Stimulated activated memory B cell treated with anti-CD40 and anti-IgM and Interleukin-4, amounts not matched to agents 10 μg/mL and 1 μg/mL and 100 μg/mL, for 72 hours (primary cell): Measurements from ENCODE around the gene MVP.
"Not testable (repeated sequence)": the region's sequence is repeated elsewhere in the genome, so short reads cannot be mapped to it uniquely, and the experiment has no call there.

ENCODE experiments used
- ATAC-seq: fragments of 150-1000 bp; cut with Tn5 transposase; 2 replicates; pipeline ENCODE4 v1.10.0; 2021
- H3K27ac Mint-ChIP-seq: one replicate; pipeline ENCODE4 v1.8.0; 2022; ENCODE audit warnings: mild to moderate bottlenecking, mixed read lengths
- H3K27me3 Mint-ChIP-seq: one replicate; pipeline ENCODE4 v1.8.0; 2022; ENCODE audit warnings: mixed read lengths
- H3K36me3 Mint-ChIP-seq: one replicate; pipeline ENCODE4 v1.8.0; 2022; ENCODE audit warnings: mixed read lengths
- H3K4me1 Mint-ChIP-seq: one replicate; pipeline ENCODE4 v1.8.0; 2022; ENCODE audit warnings: mixed read lengths
- H3K4me3 Mint-ChIP-seq: one replicate; pipeline ENCODE4 v1.8.0; 2022; ENCODE audit warnings: mild to moderate bottlenecking, moderate library complexity, mixed read lengths
- H3K9me3 Mint-ChIP-seq: one replicate; pipeline ENCODE4 v1.8.0; 2022; ENCODE audit warnings: mixed read lengths

The MVP gene

DNA sequence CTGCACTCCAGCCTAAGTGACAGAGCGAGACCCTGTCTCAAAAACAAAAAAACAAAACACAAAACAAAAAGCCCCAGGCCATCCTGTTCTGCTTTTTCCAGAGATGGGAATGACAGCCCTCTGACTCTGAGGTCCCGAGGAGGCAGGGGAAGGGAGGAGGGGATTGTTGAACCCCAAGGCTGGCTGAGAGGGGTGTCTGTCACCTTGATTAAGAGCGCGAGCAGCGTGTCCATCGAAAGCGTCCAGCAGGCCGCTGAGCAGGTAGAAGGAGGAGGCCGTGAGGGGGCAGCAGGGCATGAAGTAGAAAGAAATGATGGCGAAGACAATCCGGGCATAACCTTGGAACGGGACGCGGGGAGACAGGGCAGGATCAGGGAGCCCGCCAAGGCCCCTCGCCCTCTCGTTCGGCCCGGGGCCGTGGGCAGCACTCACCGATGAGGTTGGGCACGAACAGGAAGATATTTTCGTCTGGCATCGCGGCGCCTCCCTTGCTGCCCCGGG lies 42.2 kb downstream of the MVP start:
- peaks cover 12% of the 10 kb centered on the region for H3K27me3 Mint-ChIP-seq

DNA sequence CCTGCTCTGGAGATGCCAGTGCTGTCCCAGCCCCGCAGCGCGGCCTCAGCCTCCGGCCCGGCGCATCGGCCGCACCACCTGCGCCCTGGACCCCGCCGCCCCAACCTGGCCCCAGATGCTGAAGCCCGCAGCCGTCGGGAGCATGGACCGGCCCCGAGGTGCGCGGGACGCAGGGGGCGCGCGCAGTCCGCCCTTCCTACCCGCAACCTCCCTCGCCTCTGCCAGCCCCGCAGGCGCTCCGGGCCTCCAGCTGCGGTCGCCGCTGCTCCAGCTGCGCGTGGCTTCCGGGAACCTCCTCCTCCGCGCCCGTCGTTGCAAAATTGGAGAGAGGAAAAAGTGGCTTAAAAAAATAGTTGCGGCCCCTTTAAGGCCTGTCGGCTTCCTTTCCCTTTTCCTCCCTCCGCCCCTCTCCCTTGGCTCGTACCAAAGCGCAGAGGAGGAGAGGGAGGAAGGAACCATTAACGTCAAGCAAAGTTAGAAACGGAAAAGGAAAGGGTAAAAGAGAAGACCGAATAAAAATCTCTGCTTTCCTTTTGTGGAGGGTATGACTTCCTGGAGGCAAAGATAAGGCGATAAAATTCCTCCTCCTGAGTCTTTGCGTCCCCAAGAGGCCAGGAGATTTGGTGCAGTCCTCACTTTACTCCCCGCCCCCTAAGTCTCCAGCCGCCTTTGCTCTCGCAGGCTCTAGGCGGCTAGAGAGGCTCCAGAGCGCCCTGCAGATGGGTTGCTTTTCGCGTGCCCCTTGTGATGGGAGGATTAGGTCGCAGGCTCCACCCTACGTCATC lies 42.8 kb downstream of the MVP start, which contains the start of gene CDIPT:
Gene CDIPT (minus strand): TSS at position 343 of the 785 bp plus-strand sequence. CDS start 369 bp downstream, outside the sequence.
- Mint-ChIP-seq H3K4me3 (peak within 1 kb of the TSS; percentile 100), H3K27ac (peak within 1 kb of the TSS; percentile 96), H3K4me1 (peaks cover 30% of the 10 kb centered on the region), H3K9me3 (no peaks in the 10 kb centered on the region), H3K36me3 (peaks cover 24% of the 10 kb centered on the region), H3K27me3 (peaks cover 12% of the 10 kb centered on the region)
- ATAC-seq: peak; percentile 100

More for the DNA sequence above, 42.2 kb downstream of the MVP start:
- H3K9me3 Mint-ChIP-seq: no peaks in the 10 kb centered on the region
- H3K36me3 Mint-ChIP-seq: peaks cover 24% of the 10 kb centered on the region
- ATAC-seq: no peak
- peak overlapping the region; percentile 100 for H3K4me3 Mint-ChIP-seq
- H3K4me1 Mint-ChIP-seq: peaks cover 30% of the 10 kb centered on the region
- H3K27ac Mint-ChIP-seq: peak overlapping the region; percentile 96

DNA sequence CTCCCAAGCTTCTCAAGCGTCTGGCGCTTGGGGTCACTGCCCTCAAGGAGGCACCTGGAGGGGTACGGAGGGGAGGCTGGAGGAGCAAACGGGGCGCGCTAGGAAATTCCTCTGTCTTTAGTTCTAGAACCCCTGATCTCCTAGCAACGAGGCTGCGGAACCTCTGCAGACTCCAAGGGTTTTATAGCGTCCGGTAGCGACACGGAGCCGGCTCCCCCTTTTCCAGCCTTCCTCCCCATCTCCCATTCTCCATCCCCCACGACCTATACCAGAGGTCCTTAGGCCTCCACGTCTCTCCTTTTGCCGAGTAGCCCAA lies 43.4 kb downstream of the MVP start:
- Mint-ChIP-seq H3K4me3 (peak overlapping the region; percentile 100), H3K27ac (peak overlapping the region; percentile 96), H3K36me3 (peaks cover 18% of the 10 kb centered on the region), H3K4me1 (peaks cover 30% of the 10 kb centered on the region), H3K27me3 (peaks cover 12% of the 10 kb centered on the region), H3K9me3 (no peaks in the 10 kb centered on the region)
- ATAC-seq: no peak

DNA sequence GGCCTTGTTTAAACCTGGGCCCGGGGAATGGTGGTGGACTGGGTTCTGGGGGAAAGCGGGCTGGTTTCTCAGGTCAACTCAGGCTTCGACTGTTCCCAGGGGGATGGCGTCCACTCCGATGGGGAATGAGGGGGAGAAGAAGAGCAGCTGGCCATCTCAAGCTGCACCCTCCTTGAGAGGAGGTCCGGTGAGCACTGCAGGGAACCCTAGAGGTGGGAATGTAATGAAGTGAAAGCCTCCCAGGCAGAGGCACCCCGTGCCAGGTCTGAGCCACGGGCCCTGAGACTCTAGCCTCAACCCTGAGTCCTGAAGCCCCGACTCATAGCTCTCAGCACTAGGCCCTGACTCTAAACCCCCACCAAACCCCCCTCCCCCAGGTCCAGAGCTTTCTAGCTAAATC lies 43.9 kb downstream of the MVP start:
- no peak overlapping the region for H3K4me3 Mint-ChIP-seq
- peaks cover 30% of the 10 kb centered on the region for H3K4me1 Mint-ChIP-seq
- H3K36me3 Mint-ChIP-seq: peaks cover 12% of the 10 kb centered on the region
- peaks cover 12% of the 10 kb centered on the region for H3K27me3 Mint-ChIP-seq
- no peak for ATAC-seq
- H3K27ac Mint-ChIP-seq: no peak overlapping the region
- no peaks in the 10 kb centered on the region for H3K9me3 Mint-ChIP-seq

DNA sequence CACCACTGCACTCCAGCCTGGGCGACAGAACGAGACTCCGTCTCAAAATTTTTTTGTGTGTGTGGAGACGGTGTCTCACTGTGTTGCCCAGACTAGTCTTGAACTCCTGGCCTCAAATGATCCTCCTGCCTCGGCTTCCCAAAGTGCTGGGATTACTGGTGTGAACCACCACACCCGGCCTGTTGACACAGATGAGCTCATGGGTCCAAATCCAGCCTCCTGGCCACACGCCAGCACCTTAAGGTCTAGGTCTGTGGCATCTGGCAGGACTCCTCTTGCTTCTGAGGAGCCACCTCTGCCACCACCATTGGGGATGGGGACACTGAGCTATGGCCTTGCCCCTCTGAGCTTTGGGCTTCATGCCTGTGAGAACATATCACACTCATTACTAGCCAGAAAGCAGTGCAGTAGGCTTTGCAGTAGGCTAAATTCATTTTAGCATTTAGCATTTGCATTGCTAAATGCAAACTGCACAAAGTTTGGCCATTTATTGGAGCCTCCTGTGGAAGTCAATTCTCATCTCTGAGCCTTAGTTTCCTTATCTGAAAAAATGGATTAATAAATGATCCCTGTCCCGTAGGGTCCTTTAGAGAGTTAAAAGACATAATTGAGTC lies 48.2 kb downstream of the MVP start:
- ATAC-seq: no peak
- no peak overlapping the region for H3K27ac Mint-ChIP-seq
- H3K36me3 Mint-ChIP-seq: no peaks in the 10 kb centered on the region
- no peak overlapping the region for H3K4me3 Mint-ChIP-seq
- H3K27me3 Mint-ChIP-seq: peaks cover 12% of the 10 kb centered on the region
- H3K9me3 Mint-ChIP-seq: no peaks in the 10 kb centered on the region
- H3K4me1 Mint-ChIP-seq: peaks cover 3% of the 10 kb centered on the region

DNA sequence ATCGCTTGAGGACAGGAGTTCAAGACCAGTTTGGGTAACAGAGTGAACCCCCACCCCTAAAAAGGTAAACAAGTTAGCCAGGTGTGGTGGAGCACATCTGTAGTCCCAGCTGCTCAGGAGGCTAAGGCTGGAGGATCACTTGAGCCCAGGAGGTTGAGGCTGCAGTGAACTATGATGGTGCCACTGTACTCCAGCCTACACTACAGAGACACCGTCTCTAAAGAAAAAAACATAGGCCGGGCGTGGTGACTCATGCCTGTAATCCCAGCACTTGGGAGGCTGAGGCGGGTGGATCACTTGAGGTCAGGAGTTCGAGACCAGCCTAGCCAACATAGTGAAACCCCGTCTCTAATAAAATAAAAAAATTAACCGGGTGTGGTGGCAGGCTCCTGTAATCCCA lies 48.8 kb downstream of the MVP start:
- H3K9me3 Mint-ChIP-seq, ATAC-seq, H3K4me3 Mint-ChIP-seq, H3K36me3 Mint-ChIP-seq, H3K4me1 Mint-ChIP-seq, H3K27ac Mint-ChIP-seq: not testable (repeated sequence)
- H3K27me3 Mint-ChIP-seq: peaks cover 12% of the 10 kb centered on the region

DNA sequence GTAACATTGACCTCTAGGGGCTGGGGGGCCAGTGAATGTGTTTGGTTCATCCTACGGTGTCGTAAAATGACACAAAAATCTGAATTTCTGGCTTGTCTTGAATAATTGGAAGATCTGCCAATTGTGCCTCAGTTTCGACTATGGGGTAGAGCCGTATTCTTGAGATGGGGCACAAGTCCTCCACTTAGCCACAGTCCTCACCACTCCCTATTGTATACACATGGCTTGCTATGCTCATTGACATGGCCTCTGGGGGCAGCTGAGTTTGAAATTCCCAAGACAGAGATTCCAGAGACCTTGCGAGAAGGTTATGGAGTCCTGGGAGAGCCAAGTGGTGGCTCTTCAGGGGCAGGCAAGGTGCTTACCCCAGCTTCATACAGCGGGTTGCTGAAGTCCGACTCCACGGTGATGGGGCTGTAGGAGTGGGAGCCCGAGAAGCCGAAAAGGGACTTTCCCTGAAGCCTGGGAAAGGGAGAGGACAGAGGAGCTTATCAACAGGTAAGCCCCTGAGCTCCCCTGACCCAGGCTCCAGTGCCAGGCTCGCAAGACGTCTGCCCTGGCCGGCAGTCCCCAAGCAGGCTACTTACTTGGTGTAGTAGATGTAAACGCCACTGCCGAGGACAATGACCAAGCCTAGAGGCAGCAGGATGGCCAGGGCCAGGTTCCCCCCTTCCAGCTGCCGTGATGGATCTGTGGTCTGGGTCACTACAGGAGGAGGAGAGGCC lies 51.7 kb downstream of the MVP start:
- Mint-ChIP-seq H3K4me3 (no peak overlapping the region), H3K36me3 (no peaks in the 10 kb centered on the region), H3K27me3 (peaks cover 20% of the 10 kb centered on the region), H3K9me3 (no peaks in the 10 kb centered on the region), H3K4me1 (peaks cover 12% of the 10 kb centered on the region), H3K27ac (no peak overlapping the region)
- no peak for ATAC-seq

DNA sequence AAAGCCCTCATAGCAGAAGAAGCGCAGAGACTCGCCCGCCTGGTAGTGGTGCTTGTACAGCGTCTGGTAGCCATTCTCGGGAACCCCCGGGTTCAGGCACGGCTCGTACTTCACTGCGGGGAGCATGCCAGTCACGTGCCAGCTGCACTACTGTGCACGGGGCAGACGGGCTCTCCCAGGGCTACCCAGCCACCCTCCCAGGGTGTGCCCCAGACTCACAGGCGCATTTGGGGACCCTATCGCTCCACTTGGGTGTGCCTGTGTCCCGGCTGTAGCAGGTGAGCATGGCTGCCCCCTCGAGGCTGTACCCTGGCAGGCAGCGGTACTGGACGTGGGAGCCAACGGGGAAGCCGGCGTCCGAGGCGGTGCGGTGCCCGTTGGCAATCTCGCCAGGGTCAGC lies 53.1 kb downstream of the MVP start:
- peaks cover 34% of the 10 kb centered on the region for H3K27me3 Mint-ChIP-seq
- no peak overlapping the region for H3K4me3 Mint-ChIP-seq
- ATAC-seq: no peak
- no peaks in the 10 kb centered on the region for H3K36me3 Mint-ChIP-seq
- H3K4me1 Mint-ChIP-seq: peaks cover 22% of the 10 kb centered on the region
- H3K27ac Mint-ChIP-seq: no peak overlapping the region
- no peaks in the 10 kb centered on the region for H3K9me3 Mint-ChIP-seq

DNA sequence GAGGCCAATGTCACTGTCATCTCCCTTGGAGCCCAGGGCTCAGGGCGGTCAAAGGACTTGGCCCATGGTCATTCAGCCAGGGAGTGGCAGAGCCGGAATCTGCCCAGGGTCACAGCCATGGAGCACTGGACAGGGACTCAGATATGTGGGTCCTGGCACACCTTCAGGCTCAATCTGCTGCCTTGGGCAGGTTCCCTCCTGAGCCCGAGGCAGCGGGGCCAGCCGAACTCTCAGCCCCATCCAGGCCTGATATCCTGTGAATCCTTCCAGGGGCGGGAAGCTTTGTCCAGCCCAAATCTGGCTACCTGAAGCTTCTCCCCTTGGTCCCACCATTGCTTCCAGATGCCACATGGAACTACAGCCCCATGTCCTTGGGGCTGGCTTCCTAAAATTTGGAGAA lies 54.9 kb downstream of the MVP start:
- peaks cover 48% of the 10 kb centered on the region for H3K27me3 Mint-ChIP-seq
- no peaks in the 10 kb centered on the region for H3K9me3 Mint-ChIP-seq
- no peaks in the 10 kb centered on the region for H3K36me3 Mint-ChIP-seq
- H3K4me3 Mint-ChIP-seq: no peak overlapping the region
- no peak for ATAC-seq
- no peak overlapping the region for H3K27ac Mint-ChIP-seq
- peaks cover 22% of the 10 kb centered on the region for H3K4me1 Mint-ChIP-seq

DNA sequence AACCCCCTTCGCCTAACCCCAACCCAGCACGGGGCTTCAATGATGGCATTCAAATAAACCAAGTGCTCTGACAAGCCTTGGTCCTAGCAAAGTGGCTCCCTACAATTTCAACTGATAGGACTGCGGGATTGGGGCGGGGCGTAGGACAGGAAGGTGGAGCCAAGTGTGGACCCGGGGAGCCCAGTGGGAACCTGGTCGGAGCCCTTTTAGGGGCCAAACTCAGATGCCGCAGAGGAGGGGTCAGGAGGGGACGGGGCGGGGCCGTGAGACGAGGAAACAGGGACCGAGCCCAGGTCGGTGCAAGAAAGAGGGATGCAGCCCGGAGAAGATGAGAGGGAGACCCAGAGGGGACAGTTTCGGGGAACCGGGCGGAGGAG lies 55.9 kb downstream of the MVP start:
- Mint-ChIP-seq H3K4me1 (peaks cover 22% of the 10 kb centered on the region), H3K27me3 (peaks cover 48% of the 10 kb centered on the region), H3K9me3 (no peaks in the 10 kb centered on the region), H3K27ac (no peak overlapping the region), H3K4me3 (peak overlapping the region; percentile 69), H3K36me3 (no peaks in the 10 kb centered on the region)
- no peak for ATAC-seq

DNA sequence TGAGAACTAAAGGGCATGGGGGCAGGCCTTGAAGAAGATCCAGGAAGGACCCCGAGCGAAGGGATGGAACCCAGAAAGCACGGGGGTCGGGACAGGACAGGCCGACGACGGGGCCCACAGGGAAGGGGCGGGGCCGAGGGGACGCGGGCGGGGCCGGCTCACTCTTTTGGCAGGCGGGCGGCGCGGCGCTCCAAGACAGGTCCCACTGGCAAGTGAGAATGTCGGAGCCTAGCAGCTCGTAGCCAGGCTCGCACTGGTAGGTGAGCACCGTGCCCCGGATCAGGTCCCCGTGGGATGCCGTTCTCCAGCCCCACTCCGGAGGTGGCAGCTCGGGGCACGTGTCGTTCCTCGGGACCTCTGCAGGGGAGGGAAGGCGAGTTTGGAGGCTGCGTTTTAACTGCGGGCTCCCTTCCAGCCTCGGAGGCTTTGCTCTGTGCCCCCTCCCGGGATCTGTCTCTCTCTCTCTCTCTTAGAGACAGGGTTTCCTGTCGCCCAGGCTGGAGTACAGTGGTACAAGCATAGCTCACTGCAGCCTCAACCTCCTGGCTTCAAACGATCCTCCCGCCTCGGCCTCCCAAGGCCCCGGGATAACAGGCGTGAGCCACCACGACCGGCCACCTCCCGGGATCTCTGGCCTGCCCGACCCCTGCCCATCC lies 56.5 kb downstream of the MVP start:
- Mint-ChIP-seq H3K4me3 (peak overlapping the region; percentile 69), H3K36me3 (no peaks in the 10 kb centered on the region), H3K27ac (no peak overlapping the region), H3K4me1 (peaks cover 22% of the 10 kb centered on the region), H3K27me3 (peaks cover 48% of the 10 kb centered on the region), H3K9me3 (no peaks in the 10 kb centered on the region)
- peak; percentile 10 for ATAC-seq

DNA sequence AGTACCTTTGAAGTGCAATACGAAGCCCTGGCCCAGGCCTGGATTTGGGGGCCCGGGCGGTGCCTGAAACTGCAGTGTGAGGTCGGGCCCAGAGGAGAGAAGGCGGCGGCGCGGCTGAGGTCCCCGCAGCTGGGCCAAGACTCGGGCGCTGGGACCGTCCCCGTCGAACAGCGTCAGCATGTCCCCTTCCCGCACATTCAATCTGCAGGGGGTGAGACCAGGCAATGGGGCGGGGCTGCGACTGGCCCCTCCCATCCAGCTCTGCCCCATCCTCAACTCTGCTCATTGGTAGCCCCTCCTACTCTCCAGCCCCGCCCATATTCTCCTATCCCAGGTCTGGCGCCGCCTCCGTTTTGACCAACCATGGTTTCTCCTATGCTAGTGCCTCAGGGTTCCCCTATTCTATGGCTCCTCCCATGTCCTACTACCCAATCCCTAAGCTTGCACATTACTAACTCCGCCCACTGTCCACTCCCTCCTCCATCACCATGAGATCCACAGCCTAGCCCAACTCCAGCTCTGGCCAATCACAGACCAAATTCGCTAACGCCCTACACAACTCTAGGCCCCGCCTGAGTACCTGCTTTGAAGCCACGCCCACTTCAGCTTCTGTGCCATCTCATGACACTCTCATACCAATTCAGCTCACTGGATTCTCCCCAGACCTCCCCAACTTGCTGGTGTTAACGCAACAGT lies 57.2 kb downstream of the MVP start:
- Mint-ChIP-seq H3K27me3 (peaks cover 48% of the 10 kb centered on the region), H3K36me3 (no peaks in the 10 kb centered on the region), H3K4me1 (peaks cover 22% of the 10 kb centered on the region), H3K4me3 (peak overlapping the region; percentile 40), H3K27ac (no peak overlapping the region), H3K9me3 (no peaks in the 10 kb centered on the region)
- ATAC-seq: peak; percentile 69

DNA sequence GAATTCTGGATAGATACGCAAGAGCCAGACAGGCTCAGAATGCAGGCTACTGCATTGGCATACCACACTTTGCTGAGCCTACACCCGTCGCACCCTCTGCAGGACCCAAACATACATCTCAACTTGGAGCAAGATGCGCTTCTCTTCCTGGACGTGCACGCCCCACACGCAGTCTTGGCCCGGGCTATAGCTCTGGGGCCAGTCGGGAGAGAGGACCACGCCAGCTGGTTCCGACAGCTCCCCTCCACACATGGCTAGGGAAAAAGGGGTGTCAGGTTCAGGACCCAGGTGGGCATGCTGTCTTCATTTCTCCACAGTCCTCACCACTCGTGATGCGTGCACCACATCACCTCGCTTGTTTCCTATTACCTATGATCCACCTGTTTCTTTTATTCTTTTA lies 57.9 kb downstream of the MVP start:
- peaks cover 22% of the 10 kb centered on the region for H3K4me1 Mint-ChIP-seq
- H3K27me3 Mint-ChIP-seq: peaks cover 55% of the 10 kb centered on the region
- no peaks in the 10 kb centered on the region for H3K9me3 Mint-ChIP-seq
- H3K4me3 Mint-ChIP-seq: no peak overlapping the region
- no peaks in the 10 kb centered on the region for H3K36me3 Mint-ChIP-seq
- H3K27ac Mint-ChIP-seq: no peak overlapping the region
- ATAC-seq: no peak

DNA sequence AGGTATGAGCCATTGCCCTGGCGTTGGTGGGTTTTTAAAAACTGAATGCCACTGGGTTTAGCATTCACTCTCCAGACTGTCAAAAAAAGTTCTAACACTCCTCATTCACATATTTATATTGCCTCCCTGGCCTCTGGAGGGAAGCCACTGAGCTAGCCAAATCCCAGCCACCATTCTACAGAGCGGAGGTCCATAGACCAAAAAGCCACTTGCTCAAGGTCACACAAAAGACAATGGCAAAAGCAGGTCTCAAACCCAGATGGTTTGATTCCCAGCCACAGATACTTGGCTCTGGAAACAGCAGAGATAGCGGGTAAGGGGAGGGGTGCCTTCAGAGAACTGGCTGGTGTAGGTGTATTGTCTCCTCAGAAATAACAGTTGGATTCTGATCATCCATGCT lies 60.8 kb downstream of the MVP start:
- H3K27me3 Mint-ChIP-seq: peaks cover 55% of the 10 kb centered on the region
- H3K4me3 Mint-ChIP-seq: no peak overlapping the region
- peaks cover 17% of the 10 kb centered on the region for H3K4me1 Mint-ChIP-seq
- ATAC-seq: no peak
- no peaks in the 10 kb centered on the region for H3K9me3 Mint-ChIP-seq
- no peaks in the 10 kb centered on the region for H3K36me3 Mint-ChIP-seq
- no peak overlapping the region for H3K27ac Mint-ChIP-seq

DNA sequence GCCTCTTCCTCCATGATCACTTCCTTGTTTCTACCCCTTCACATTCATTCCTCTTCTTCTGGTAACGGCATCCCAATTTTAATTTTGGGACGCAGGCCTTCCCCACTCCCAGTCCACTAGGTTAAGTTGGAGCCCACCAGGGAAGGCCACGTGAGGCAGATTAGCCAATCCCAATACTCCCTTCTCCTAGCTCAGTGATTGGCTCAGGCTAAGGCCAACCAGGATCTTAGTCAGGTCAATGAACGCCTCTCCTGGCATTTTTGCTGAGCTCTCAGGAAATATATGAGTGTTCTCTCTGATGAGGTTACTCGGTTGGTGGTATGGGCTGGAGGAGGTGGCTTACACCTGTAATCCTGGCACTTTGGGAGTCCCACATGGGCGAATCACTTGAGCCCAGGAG lies 63.7 kb downstream of the MVP start:
- Mint-ChIP-seq H3K27ac (no peak overlapping the region), H3K4me1 (no peaks in the 10 kb centered on the region), H3K27me3 (peaks cover 34% of the 10 kb centered on the region), H3K4me3 (no peak overlapping the region), H3K36me3 (no peaks in the 10 kb centered on the region), H3K9me3 (no peaks in the 10 kb centered on the region)
- no peak for ATAC-seq
